IMR-90 (cell line): ENCODE data around the gene TP53AIP1. TPM values are rescaled to one million over a fixed set of nuclear protein-coding genes. Genes with fewer than 3 reads are reported as not detected.

Experiments
- ATAC-seq: fragments of 200-7000 bp; cut with Tn5 transposase; 2 replicates; pipeline ENCODE4 v1.9.1; 2020; ENCODE audit warnings: low read depth, mild to moderate bottlenecking, moderate library complexity
- BruUV-seq: library from RNA; stranded (reverse); fragments of 400-500 nt; replicated peaks from 2 replicates; lab custom pipeline; 2021; lab: Mats Ljungman, UMichigan
- CTCF ChIA-PET: fragments of 300-600 bp; formaldehyde crosslinking; extraction: SDS; loops from one replicate; lab custom pipeline; 2021; ENCODE audit warnings: antibody characterized with exemption; lab: Yijun Ruan, JAX
- POLR2A ChIA-PET: fragments of 300-600 bp; sonication (Branson Sonifier 250); formaldehyde crosslinking; loops from one replicate; lab custom pipeline; 2022; ENCODE audit warnings: antibody characterized with exemption; ENCODE audit not compliant: unreplicated experiment; lab: Charles Lee
- DNase-seq: peaks from one replicate; pipeline ENCODE4 v3.0.0; 2013
- H2AFZ ChIP-seq: replicated peaks from 2 replicates; pipeline ENCODE3; 2013; ENCODE audit warnings: low read length, mild to moderate bottlenecking; ENCODE audit not compliant: poor library complexity
- H2AK5ac ChIP-seq: 2 replicates; pipeline ENCODE4 v1.6.1; 2013; ENCODE audit warnings: low read depth, low read length, inconsistent platforms
- H2AK9ac ChIP-seq: replicated peaks from 2 replicates; pipeline ENCODE3; 2013; ENCODE audit warnings: mild to moderate bottlenecking, low read depth, low read length, moderate library complexity; ENCODE audit not compliant: poor library complexity
- H2BK120ac ChIP-seq: 2 replicates; pipeline ENCODE4 v1.6.1; 2013; ENCODE audit warnings: low read depth, low read length, inconsistent platforms
- H2BK15ac ChIP-seq: 3 replicates; pipeline ENCODE4 v1.6.1; 2013; ENCODE audit warnings: low read depth, low read length, inconsistent platforms
- H2BK20ac ChIP-seq: 2 replicates; pipeline ENCODE4 v1.6.1; 2013; ENCODE audit warnings: low read depth, mild to moderate bottlenecking, inconsistent platforms, low read length, moderate library complexity
- H2BK5ac ChIP-seq: 2 replicates; pipeline ENCODE4 v1.6.1; 2013; ENCODE audit warnings: mild to moderate bottlenecking, low read depth, low read length, inconsistent platforms; ENCODE audit not compliant: poor library complexity, severe bottlenecking
- H3K14ac ChIP-seq: replicated peaks from 2 replicates; pipeline ENCODE4 v1.6.1; 2013; ENCODE audit warnings: low read depth, low read length, inconsistent platforms
- H3K18ac ChIP-seq: 2 replicates; pipeline ENCODE4 v1.6.1; 2013; ENCODE audit warnings: low read depth, low read length, control low read depth
- H3K23ac ChIP-seq: 2 replicates; pipeline ENCODE4 v1.6.1; 2013; ENCODE audit warnings: low read depth, low read length, inconsistent platforms
- H3K27ac ChIP-seq: 2 replicates; pipeline ENCODE4 v1.5.1; 2013; ENCODE audit warnings: mild to moderate bottlenecking, control low read depth, low read length; ENCODE audit not compliant: insufficient read depth
- H3K27me3 ChIP-seq: 2 replicates; pipeline ENCODE4 v1.6.1; 2013; ENCODE audit warnings: low read length; ENCODE audit not compliant: control insufficient read depth, insufficient read depth
- H3K36me3 ChIP-seq: 2 replicates; pipeline ENCODE4 v1.6.1; 2013; ENCODE audit warnings: low read length, mixed read lengths; ENCODE audit not compliant: control insufficient read depth, insufficient read depth
- H3K4ac ChIP-seq: 2 replicates; pipeline ENCODE4 v1.6.1; 2013; ENCODE audit warnings: low read depth, low read length, inconsistent platforms
- H3K4me1 ChIP-seq: 2 replicates; pipeline ENCODE4 v1.6.1; 2013; ENCODE audit warnings: low read length, mixed read lengths; ENCODE audit not compliant: control insufficient read depth, insufficient read depth
- H3K4me2 ChIP-seq: 2 replicates; pipeline ENCODE4 v1.6.1; 2013; ENCODE audit warnings: low read depth, mild to moderate bottlenecking, control low read depth, low read length, moderate library complexity
- H3K4me3 ChIP-seq: 2 replicates; pipeline ENCODE4 v1.5.1; 2013; ENCODE audit warnings: low read depth, mild to moderate bottlenecking, control low read depth, low read length, moderate library complexity; ENCODE audit not compliant: insufficient read depth
- H3K56ac ChIP-seq: 2 replicates; pipeline ENCODE4 v1.6.1; 2013; ENCODE audit warnings: low read length, inconsistent platforms; ENCODE audit not compliant: insufficient read depth; ENCODE audit errors: extremely low read depth
- H3K79me1 ChIP-seq, 2 experiments: 2 replicates each; pipeline ENCODE4 v1.6.1; 2013; ENCODE audit warnings: low read length in 2 of 2, inconsistent platforms in 1 of 2, low read depth in 1 of 2
- H3K9ac ChIP-seq: 2 replicates; pipeline ENCODE4 v1.6.1; 2013; ENCODE audit warnings: low read depth, low read length, control low read depth
- H3K9me1 ChIP-seq: 2 replicates; pipeline ENCODE4 v1.6.1; 2013; ENCODE audit warnings: low read length, inconsistent platforms; ENCODE audit not compliant: insufficient read depth
- H3K9me3 ChIP-seq: 2 replicates; pipeline ENCODE4 v1.6.1; 2013; ENCODE audit warnings: low read length; ENCODE audit not compliant: control insufficient read depth, insufficient read depth
- H4K20me1 ChIP-seq: 2 replicates; pipeline ENCODE4 v1.6.1; 2013; ENCODE audit warnings: low read length, inconsistent platforms; ENCODE audit not compliant: insufficient read depth
- H4K5ac ChIP-seq: 2 replicates; pipeline ENCODE4 v1.6.1; 2013; ENCODE audit warnings: mild to moderate bottlenecking, low read depth, low read length, control low read depth
- H4K8ac ChIP-seq, 2 experiments: 2 replicates each; pipeline ENCODE4 v1.6.1; 2013; ENCODE audit warnings: low read depth in 2 of 2, low read length in 2 of 2, control low read depth in 1 of 2, inconsistent platforms in 1 of 2
- H4K91ac ChIP-seq: 2 replicates; pipeline ENCODE4 v1.6.1; 2013; ENCODE audit warnings: low read depth, low read length, inconsistent platforms; ENCODE audit not compliant: insufficient read depth
- BHLHE40 ChIP-seq: fragments of 150-350 bp; IDR thresholded peaks from 2 replicates; pipeline ENCODE4 v1.6.1; 2016; ENCODE audit warnings: mild to moderate bottlenecking, low read depth, low read length
- CHD1 ChIP-seq: IDR thresholded peaks from 2 replicates; pipeline ENCODE4 v1.6.1; 2012; ENCODE audit warnings: low read depth, low read length, improper control_type of control experiment
- MAZ ChIP-seq: IDR thresholded peaks from 2 replicates; pipeline ENCODE4 v1.6.1; 2012; ENCODE audit warnings: low read depth, mild to moderate bottlenecking, low read length, improper control_type of control experiment, moderate library complexity, borderline replicate concordance
- RAD21 ChIP-seq: IDR thresholded peaks from 2 replicates; pipeline ENCODE4 v1.6.1; 2012; ENCODE audit warnings: low read length, improper control_type of control experiment
- SMC3 ChIP-seq: fragments of 150-350 bp; IDR thresholded peaks from 2 replicates; pipeline ENCODE4 v1.6.1; 2016; ENCODE audit warnings: low read depth, mild to moderate bottlenecking, antibody characterized with exemption, low read length, moderate library complexity
- WGBS, 2 experiments: methylation state at CpG; one replicate each; pipeline versions ENCODE4 v1.1.5 to v1.1.7; 2013; ENCODE audit warnings: missing lambda C conversion rate in 2 of 2; ENCODE audit not compliant: insufficient read length in 1 of 2; ENCODE audit errors: extremely low coverage in 2 of 2; 5-methylcytosine and 5-hydroxymethylcytosine counted together
- dilution Hi-C: fragments of 300-500 bp; cut with HindIII; formaldehyde crosslinking; loops from one replicate; pipeline ENCODE4 v1.14.3; 2018; ENCODE audit warnings: low sequenced_read_pairs; ENCODE audit not compliant: unreplicated experiment
- in situ Hi-C: fragments of 300-500 bp; cut with MboI; formaldehyde crosslinking; loops from 3 replicates; pipeline ENCODE4 v1.14.3; 2019; ENCODE audit warnings: low sequenced_read_pairs, inconsistent platforms, mixed read lengths
- intact Hi-C: fragments of 100-400 bp; cut with micrococcal nuclease; formaldehyde crosslinking; loops from 2 replicates; pipeline ENCODE4 v1.10.0; 2022
- polyA plus RNA-seq, 3 experiments: library from polyadenylated mRNA; depleted of rRNA; stranded (reverse); fragments of >200 nt; gene quantifications; 2 replicates each; pipeline ENCODE4 v1.2.3, GENCODE V29; 2012; ENCODE audit warnings: low replicate concordance in 1 of 3
- total RNA-seq: library from RNA; depleted of rRNA; stranded (reverse); fragments of >200 nt; gene quantifications from 2 replicates; pipeline ENCODE4 v1.2.3, GENCODE V29; 2012
- TF ChIP-seq, protein P1 (sequence below): fragments of 150-350 bp; IDR thresholded peaks from 2 replicates; pipeline ENCODE4 v1.6.1; 2017; ENCODE audit warnings: mild to moderate bottlenecking, antibody characterized with exemption, low read length, low read depth
- TF ChIP-seq, protein P2 (sequence below): conservative IDR thresholded peaks from 2 replicates; pipeline ENCODE4 v1.5.1; 2012; ENCODE audit warnings: mild to moderate bottlenecking, low read depth, low read length, improper control_type of control experiment

TP53AIP1 gene
- total and polyA plus RNA-seq, 2 of the 4 experiments (the other 2 are of a cell fraction): not detected

DNA sequence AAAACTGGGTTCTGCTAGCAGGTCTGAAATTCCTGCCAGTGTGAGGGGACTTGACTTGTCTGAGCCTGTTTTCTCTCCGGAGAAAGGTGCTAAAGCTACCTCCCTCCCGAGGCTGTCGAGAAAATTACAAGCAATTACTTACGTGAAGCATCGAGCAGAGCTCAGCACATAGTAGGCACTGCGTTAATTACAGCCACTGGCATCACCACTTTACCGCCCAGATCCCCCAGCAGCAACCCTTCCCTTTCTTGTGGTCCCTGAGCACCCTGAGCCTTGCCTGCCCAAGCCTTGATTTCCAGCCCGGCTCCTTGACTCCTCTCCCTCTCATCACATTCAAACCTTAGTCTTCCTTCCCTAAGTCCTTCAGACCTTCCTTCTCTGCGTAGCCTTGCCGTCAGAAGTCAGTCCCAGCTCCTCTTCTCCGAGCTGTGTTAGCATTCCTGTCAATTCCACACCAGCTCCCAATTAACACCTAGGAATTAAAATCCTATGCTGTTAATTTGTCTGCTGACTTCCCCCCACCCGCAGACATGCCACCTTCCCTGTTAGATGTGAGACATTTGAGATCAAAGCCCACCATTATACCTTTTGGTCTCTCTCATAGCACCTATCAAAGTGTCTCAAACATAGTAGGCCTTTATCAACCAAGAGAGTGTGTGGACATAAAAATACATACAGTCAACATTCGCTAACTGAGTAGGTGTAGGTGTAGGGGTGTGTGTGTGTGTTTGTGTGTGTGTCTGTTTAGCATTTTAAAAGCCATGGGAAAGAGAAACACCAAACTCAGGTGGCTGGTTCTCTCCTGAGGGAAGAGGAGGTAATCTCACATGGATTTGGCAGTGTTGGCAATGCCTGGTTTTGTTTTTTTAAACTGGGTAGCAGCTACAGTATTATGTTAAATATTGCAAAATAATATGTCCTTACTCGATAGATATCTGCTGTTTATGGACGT is 54.4 kb downstream of the TP53AIP1 start:
- Histone ChIP-seq H3K56ac (no peak overlapping the region), H3K27ac (no peak overlapping the region), H2AK9ac (no peak overlapping the region), H3K9ac (no peak overlapping the region), H2AK5ac (no peak overlapping the region), H4K8ac (no peak overlapping the region), H2BK120ac (no peak overlapping the region), H3K4ac (no peak overlapping the region), H3K23ac (no peak overlapping the region), H3K14ac (no peak overlapping the region), H3K4me2 (no peak overlapping the region), H3K18ac (no peak overlapping the region), H4K20me1 (no peaks in the 10 kb centered on the region), H3K4me1 (0 out of 2 replicates have a peak, but pooled peaks cover 1% of the 10 kb centered on the region), H2BK5ac (no peak overlapping the region), H3K36me3 (no peaks in the 10 kb centered on the region), H3K9me1 (no peaks in the 10 kb centered on the region), H2BK20ac (no peak overlapping the region), H3K27me3 (peaks cover 63% of the 10 kb centered on the region), H2AFZ (no peak overlapping the region), H2BK15ac (no peak overlapping the region), H3K9me3 (no peaks in the 10 kb centered on the region), H3K4me3 (no peak overlapping the region), H4K5ac (no peak overlapping the region), H3K79me1 (no peaks in the 10 kb centered on the region), H4K91ac (no peak overlapping the region)
- 51% methylated on average over 3 of the region's 15 CpGs; no CpG with 5 or more reads in 1 of the 2 experiments for WGBS, 2 experiments
- no TSS peak for BruUV-seq
- in situ Hi-C loops (loop anchor here (5.0 kb wide), 2 partner anchors 64 to 444 kb away; no protein-coding TSS in a partner anchor), intact Hi-C loops (no loop called here), dilution Hi-C loops (no loop called here)
- CTCF ChIA-PET: interaction anchor here (3.5 to 4.5 kb wide), 2 partner anchors 61 to 68 kb away, joined by 18 to 43 read pairs; no protein-coding TSS in a partner anchor
- POLR2A ChIA-PET: no interaction called here
- DNase-seq (no peak), ATAC-seq (no peak)
- TF ChIP-seq MAZ (no peak), SMC3 (no peak), BHLHE40 (no peak), RAD21 (no peak), CHD1 (no peak)
- TF ChIP-seq, protein P1, sequence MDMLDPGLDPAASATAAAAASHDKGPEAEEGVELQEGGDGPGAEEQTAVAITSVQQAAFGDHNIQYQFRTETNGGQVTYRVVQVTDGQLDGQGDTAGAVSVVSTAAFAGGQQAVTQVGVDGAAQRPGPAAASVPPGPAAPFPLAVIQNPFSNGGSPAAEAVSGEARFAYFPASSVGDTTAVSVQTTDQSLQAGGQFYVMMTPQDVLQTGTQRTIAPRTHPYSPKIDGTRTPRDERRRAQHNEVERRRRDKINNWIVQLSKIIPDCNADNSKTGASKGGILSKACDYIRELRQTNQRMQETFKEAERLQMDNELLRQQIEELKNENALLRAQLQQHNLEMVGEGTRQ: no peak
- TF ChIP-seq, protein P2, sequence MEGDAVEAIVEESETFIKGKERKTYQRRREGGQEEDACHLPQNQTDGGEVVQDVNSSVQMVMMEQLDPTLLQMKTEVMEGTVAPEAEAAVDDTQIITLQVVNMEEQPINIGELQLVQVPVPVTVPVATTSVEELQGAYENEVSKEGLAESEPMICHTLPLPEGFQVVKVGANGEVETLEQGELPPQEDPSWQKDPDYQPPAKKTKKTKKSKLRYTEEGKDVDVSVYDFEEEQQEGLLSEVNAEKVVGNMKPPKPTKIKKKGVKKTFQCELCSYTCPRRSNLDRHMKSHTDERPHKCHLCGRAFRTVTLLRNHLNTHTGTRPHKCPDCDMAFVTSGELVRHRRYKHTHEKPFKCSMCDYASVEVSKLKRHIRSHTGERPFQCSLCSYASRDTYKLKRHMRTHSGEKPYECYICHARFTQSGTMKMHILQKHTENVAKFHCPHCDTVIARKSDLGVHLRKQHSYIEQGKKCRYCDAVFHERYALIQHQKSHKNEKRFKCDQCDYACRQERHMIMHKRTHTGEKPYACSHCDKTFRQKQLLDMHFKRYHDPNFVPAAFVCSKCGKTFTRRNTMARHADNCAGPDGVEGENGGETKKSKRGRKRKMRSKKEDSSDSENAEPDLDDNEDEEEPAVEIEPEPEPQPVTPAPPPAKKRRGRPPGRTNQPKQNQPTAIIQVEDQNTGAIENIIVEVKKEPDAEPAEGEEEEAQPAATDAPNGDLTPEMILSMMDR: no peak
